Measurements from ENCODE around the gene CADM1.

The CADM1 gene

GRCh38 chr11:115146425-115146824 is 357.8 kb downstream of the CADM1 start:
- Mint-ChIP-seq H3K4me3 (no peak overlapping the region), H3K4me1 (ENCODE audit: low read depth) (no peaks in the 10 kb centered on the region), H3K27me3 (peaks cover 6% of the 10 kb centered on the region), H3K9me3 (peaks cover 4% of the 10 kb centered on the region), H3K36me3 (ENCODE audit: low read depth) (no peaks in the 10 kb centered on the region), H3K27ac (no peak overlapping the region)

- Mint-ChIP-seq H3K27me3 (peaks cover 6% of the 10 kb centered on the region), H3K9me3 (peaks cover 4% of the 10 kb centered on the region), H3K36me3 (ENCODE audit: low read depth) (no peaks in the 10 kb centered on the region), H3K27ac (no peak overlapping the region), H3K4me1 (ENCODE audit: low read depth) (no peaks in the 10 kb centered on the region), H3K4me3 (no peak overlapping the region)
These were observed 358.9 kb downstream of the CADM1 start for GRCh38 chr11:115145324-115145723.

- peaks cover 4% of the 10 kb centered on the region for H3K9me3 Mint-ChIP-seq
- H3K4me1 Mint-ChIP-seq (ENCODE audit: low read depth) = no peaks in the 10 kb centered on the region
- no peak overlapping the region for H3K4me3 Mint-ChIP-seq
- no peak overlapping the region for H3K27ac Mint-ChIP-seq
- H3K27me3 Mint-ChIP-seq = peaks cover 6% of the 10 kb centered on the region
- no peaks in the 10 kb centered on the region for H3K36me3 Mint-ChIP-seq (ENCODE audit: low read depth)
These were observed 359.3 kb downstream of the CADM1 start for GRCh38 chr11:115144914-115145313.

- Mint-ChIP-seq H3K4me1 (ENCODE audit: low read depth) (no peaks in the 10 kb centered on the region), H3K36me3 (ENCODE audit: low read depth) (no peaks in the 10 kb centered on the region), H3K4me3 (no peak overlapping the region), H3K27ac (no peak overlapping the region), H3K9me3 (peaks cover 4% of the 10 kb centered on the region), H3K27me3 (peaks cover 9% of the 10 kb centered on the region)
These were observed 360.2 kb downstream of the CADM1 start for GRCh38 chr11:115144014-115144413.

GRCh38 chr11:115141231-115142114 is 362.7 kb downstream of the CADM1 start:
- no peaks in the 10 kb centered on the region for H3K36me3 Mint-ChIP-seq (ENCODE audit: low read depth)
- H3K27ac Mint-ChIP-seq = no peak overlapping the region
- peaks cover 4% of the 10 kb centered on the region for H3K27me3 Mint-ChIP-seq
- H3K4me3 Mint-ChIP-seq = no peak overlapping the region
- H3K9me3 Mint-ChIP-seq = no peaks in the 10 kb centered on the region
- no peaks in the 10 kb centered on the region for H3K4me1 Mint-ChIP-seq (ENCODE audit: low read depth)

- peaks cover 7% of the 10 kb centered on the region for H3K27me3 Mint-ChIP-seq
- no peaks in the 10 kb centered on the region for H3K9me3 Mint-ChIP-seq
- no peaks in the 10 kb centered on the region for H3K4me1 Mint-ChIP-seq (ENCODE audit: low read depth)
- no peaks in the 10 kb centered on the region for H3K36me3 Mint-ChIP-seq (ENCODE audit: low read depth)
- H3K4me3 Mint-ChIP-seq = no peak overlapping the region
- H3K27ac Mint-ChIP-seq = no peak overlapping the region
These were observed 368.3 kb downstream of the CADM1 start for GRCh38 chr11:115135936-115136335.

GRCh38 chr11:115134926-115135325 is 369.3 kb downstream of the CADM1 start:
- H3K36me3 Mint-ChIP-seq (ENCODE audit: low read depth) = no peaks in the 10 kb centered on the region
- no peak overlapping the region for H3K27ac Mint-ChIP-seq
- H3K4me3 Mint-ChIP-seq = no peak overlapping the region
- H3K9me3 Mint-ChIP-seq = no peaks in the 10 kb centered on the region
- peaks cover 7% of the 10 kb centered on the region for H3K27me3 Mint-ChIP-seq
- no peaks in the 10 kb centered on the region for H3K4me1 Mint-ChIP-seq (ENCODE audit: low read depth)

GRCh38 chr11:115133475-115134209 is 370.6 kb downstream of the CADM1 start:
- Mint-ChIP-seq H3K9me3 (no peaks in the 10 kb centered on the region), H3K27me3 (peaks cover 3% of the 10 kb centered on the region), H3K36me3 (ENCODE audit: low read depth) (no peaks in the 10 kb centered on the region), H3K4me3 (no peak overlapping the region), H3K27ac (no peak overlapping the region), H3K4me1 (ENCODE audit: low read depth) (no peaks in the 10 kb centered on the region)

- Mint-ChIP-seq H3K9me3 (no peaks in the 10 kb centered on the region), H3K36me3 (ENCODE audit: low read depth) (no peaks in the 10 kb centered on the region), H3K4me3 (no peak overlapping the region), H3K27me3 (peaks cover 3% of the 10 kb centered on the region), H3K27ac (no peak overlapping the region), H3K4me1 (ENCODE audit: low read depth) (no peaks in the 10 kb centered on the region)
These were observed 371.6 kb downstream of the CADM1 start for GRCh38 chr11:115132436-115133228.

GRCh38 chr11:115129473-115130289 is 374.5 kb downstream of the CADM1 start:
- Mint-ChIP-seq H3K4me1 (ENCODE audit: low read depth) (no peaks in the 10 kb centered on the region), H3K27ac (no peak overlapping the region), H3K4me3 (no peak overlapping the region), H3K9me3 (no peaks in the 10 kb centered on the region), H3K36me3 (ENCODE audit: low read depth) (no peaks in the 10 kb centered on the region), H3K27me3 (peaks cover 3% of the 10 kb centered on the region)

GRCh38 chr11:115128226-115128625 is 376.0 kb downstream of the CADM1 start:
- peaks cover 3% of the 10 kb centered on the region for H3K27me3 Mint-ChIP-seq
- no peak overlapping the region for H3K27ac Mint-ChIP-seq
- no peaks in the 10 kb centered on the region for H3K36me3 Mint-ChIP-seq (ENCODE audit: low read depth)
- H3K4me3 Mint-ChIP-seq = no peak overlapping the region
- H3K9me3 Mint-ChIP-seq = no peaks in the 10 kb centered on the region
- H3K4me1 Mint-ChIP-seq (ENCODE audit: low read depth) = no peaks in the 10 kb centered on the region

GRCh38 chr11:115127790-115128189 is 376.4 kb downstream of the CADM1 start:
- Mint-ChIP-seq H3K4me3 (no peak overlapping the region), H3K27ac (no peak overlapping the region), H3K9me3 (no peaks in the 10 kb centered on the region), H3K4me1 (ENCODE audit: low read depth) (no peaks in the 10 kb centered on the region), H3K27me3 (peaks cover 3% of the 10 kb centered on the region), H3K36me3 (ENCODE audit: low read depth) (no peaks in the 10 kb centered on the region)

GRCh38 chr11:115126515-115127208 is 377.6 kb downstream of the CADM1 start:
- Mint-ChIP-seq H3K27me3 (no peaks in the 10 kb centered on the region), H3K27ac (no peak overlapping the region), H3K4me3 (no peak overlapping the region), H3K36me3 (ENCODE audit: low read depth) (no peaks in the 10 kb centered on the region), H3K9me3 (no peaks in the 10 kb centered on the region), H3K4me1 (ENCODE audit: low read depth) (no peaks in the 10 kb centered on the region)

GRCh38 chr11:115126092-115126491 is 378.1 kb downstream of the CADM1 start:
- Mint-ChIP-seq H3K27ac (no peak overlapping the region), H3K9me3 (no peaks in the 10 kb centered on the region), H3K36me3 (ENCODE audit: low read depth) (no peaks in the 10 kb centered on the region), H3K4me1 (ENCODE audit: low read depth) (no peaks in the 10 kb centered on the region), H3K4me3 (no peak overlapping the region), H3K27me3 (no peaks in the 10 kb centered on the region)
